ACC112 (cell line): ENCODE data around the gene NFIA.

ENCODE experiments used
- H2AFZ ChIP-seq: fragments of 200-600 bp; sonication (generic); one replicate; pipeline ENCODE4 v1.6.0; 2017; ENCODE audit warnings: antibody characterized with exemption, low read length; ENCODE audit not compliant: unreplicated experiment
- H3K27ac ChIP-seq: fragments of 200-600 bp; sonication (generic); 2 replicates; pipeline ENCODE4 v1.5.1; 2014; ENCODE audit warnings: low read depth, mild to moderate bottlenecking, antibody characterized with exemption, low read length, moderate library complexity
- H3K27me3 ChIP-seq: fragments of 200-600 bp; sonication (generic); 2 replicates; pipeline ENCODE4 v1.6.1; 2014; ENCODE audit warnings: mild to moderate bottlenecking, antibody characterized with exemption, low read length, moderate library complexity, mixed read lengths; ENCODE audit not compliant: insufficient read depth
- H3K36me3 ChIP-seq: fragments of 200-600 bp; sonication (generic); 2 replicates; pipeline ENCODE4 v1.6.1; 2016; ENCODE audit warnings: mild to moderate bottlenecking, antibody characterized with exemption, low read length, moderate library complexity, mixed read lengths; ENCODE audit not compliant: insufficient read depth
- H3K4me1 ChIP-seq: fragments of 200-600 bp; sonication (generic); one replicate; pipeline ENCODE4 v1.6.1; 2016; ENCODE audit warnings: low read length, mixed read lengths; ENCODE audit not compliant: insufficient read depth, unreplicated experiment, control insufficient read depth
- H3K4me3 ChIP-seq: fragments of 200-600 bp; sonication (generic); 2 replicates; pipeline ENCODE4 v1.5.1; 2014; ENCODE audit warnings: mild to moderate bottlenecking, low read depth, low read length
- H3K79me2 ChIP-seq: fragments of 200-600 bp; sonication (generic); one replicate; pipeline ENCODE4 v1.6.0; 2016; ENCODE audit warnings: low read length; ENCODE audit not compliant: control insufficient read depth, unreplicated experiment, insufficient read depth

The NFIA gene

GRCh38 chr1:61285371-61285885 is 203.1 kb downstream of the NFIA start:
- peak overlapping the region; percentile 91 for H3K27ac ChIP-seq
- H2AFZ ChIP-seq, result no peak overlapping the region
- peak overlapping the region; percentile 20; the same call in 1 of the 2 replicates for H3K4me3 ChIP-seq
- no peaks in the 10 kb centered on the region for H3K27me3 ChIP-seq
- peaks cover 51% of the 10 kb centered on the region for H3K4me1 ChIP-seq
- H3K36me3 ChIP-seq, result no peaks in the 10 kb centered on the region
- peaks cover 17% of the 10 kb centered on the region for H3K79me2 ChIP-seq

GRCh38 chr1:61287014-61287413 is 204.7 kb downstream of the NFIA start:
- no peaks in the 10 kb centered on the region for H3K27me3 ChIP-seq
- peaks cover 20% of the 10 kb centered on the region for H3K79me2 ChIP-seq
- no peak overlapping the region for H2AFZ ChIP-seq
- H3K36me3 ChIP-seq, result no peaks in the 10 kb centered on the region
- H3K27ac ChIP-seq, result peak overlapping the region; percentile 91
- peak overlapping the region; percentile 12; the same call in 1 of the 2 replicates for H3K4me3 ChIP-seq
- H3K4me1 ChIP-seq, result peaks cover 51% of the 10 kb centered on the region

- Histone ChIP-seq H3K4me3 (no peak overlapping the region), H3K27ac (peak overlapping the region; percentile 91), H3K4me1 (peaks cover 49% of the 10 kb centered on the region), H3K27me3 (no peaks in the 10 kb centered on the region), H3K79me2 (peaks cover 20% of the 10 kb centered on the region), H2AFZ (no peak overlapping the region), H3K36me3 (no peaks in the 10 kb centered on the region)
Measured at GRCh38 chr1:61287734-61288133, 205.4 kb downstream of the NFIA start.

DNA sequence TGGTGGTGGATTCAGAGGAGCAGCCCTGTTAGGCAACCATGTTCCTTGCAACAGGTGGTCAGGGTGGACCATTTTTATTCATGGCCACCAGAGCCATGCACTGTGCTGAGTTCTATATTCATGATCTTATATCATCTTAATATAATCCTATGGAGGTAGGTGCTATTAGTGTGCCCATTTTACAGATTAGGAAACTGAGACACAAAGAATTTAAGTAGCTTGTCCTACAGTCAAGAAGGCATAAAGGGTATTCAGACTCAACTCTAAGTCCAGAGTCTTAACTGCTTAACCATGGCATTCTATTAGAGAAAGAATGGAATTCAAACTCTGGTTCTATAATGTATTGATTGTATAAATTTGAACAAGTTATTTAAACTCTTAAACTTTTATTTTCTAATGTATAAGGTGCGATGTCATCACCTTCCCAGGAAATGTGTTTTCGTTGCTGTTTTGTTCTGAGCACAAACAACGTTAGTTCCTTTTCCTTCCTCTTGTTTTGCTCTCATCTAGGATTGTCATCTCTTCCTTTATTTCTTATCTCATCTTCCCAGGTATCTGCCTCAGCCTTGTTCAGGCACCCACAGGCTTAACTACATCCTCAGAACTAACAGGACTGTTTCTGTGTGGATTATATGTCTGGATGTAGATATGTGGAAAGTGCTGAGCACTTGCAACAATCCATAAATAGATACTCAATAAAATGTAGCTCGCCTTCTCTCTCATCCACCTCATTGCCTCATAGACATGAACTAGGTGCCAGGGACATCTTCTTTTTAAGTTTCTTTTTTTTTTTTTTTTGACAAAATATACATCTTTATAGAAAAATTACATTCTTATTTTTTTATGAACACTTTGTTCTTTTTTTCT is 207.1 kb downstream of the NFIA start:
- no peaks in the 10 kb centered on the region for H3K27me3 ChIP-seq
- peaks cover 50% of the 10 kb centered on the region for H3K4me1 ChIP-seq
- H3K36me3 ChIP-seq, result no peaks in the 10 kb centered on the region
- peaks cover 20% of the 10 kb centered on the region for H3K79me2 ChIP-seq
- no peak overlapping the region for H3K4me3 ChIP-seq
- H2AFZ ChIP-seq, result no peak overlapping the region
- no peak overlapping the region for H3K27ac ChIP-seq

DNA sequence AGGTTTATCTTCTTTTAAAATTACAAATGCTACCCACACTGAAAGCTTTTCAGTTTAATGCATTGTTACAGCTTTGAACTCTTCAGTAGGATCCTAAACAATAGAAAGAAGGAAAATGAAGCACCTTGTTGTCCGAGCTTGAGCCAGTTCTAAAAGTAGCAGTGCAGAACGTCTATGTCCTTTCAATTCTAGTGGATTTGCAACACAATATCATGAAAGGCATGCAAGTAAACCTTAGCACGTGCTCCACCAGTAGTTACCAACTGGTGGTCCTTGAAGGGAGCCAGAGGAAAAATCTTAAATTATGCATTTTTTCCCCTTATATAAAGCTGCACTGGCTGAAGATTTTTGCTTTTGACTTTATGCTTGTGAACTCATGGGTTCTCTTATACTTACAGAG is 208.2 kb downstream of the NFIA start:
- Histone ChIP-seq H3K36me3 (no peaks in the 10 kb centered on the region), H3K27me3 (no peaks in the 10 kb centered on the region), H2AFZ (no peak overlapping the region), H3K4me1 (peaks cover 40% of the 10 kb centered on the region), H3K27ac (no peak overlapping the region), H3K79me2 (peaks cover 18% of the 10 kb centered on the region), H3K4me3 (no peak overlapping the region)

DNA sequence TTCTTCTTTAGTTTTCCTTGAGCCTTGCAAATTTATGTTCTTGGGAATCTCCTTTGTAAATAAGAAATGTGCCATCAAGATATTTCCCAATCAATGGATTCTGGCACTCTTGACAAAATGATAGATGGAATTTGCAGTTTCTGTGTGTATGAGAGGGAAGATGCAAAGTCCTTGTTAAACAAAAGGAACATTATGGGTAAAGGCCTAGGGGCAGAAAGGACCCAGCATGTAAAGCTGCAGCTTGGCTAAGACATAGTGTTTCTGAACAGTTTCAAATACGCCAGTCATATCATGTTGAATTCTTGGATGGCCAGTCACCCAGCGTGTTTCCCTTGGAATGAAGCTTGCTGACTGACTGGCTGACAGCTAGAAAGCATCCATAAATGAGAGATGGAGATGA is 210.8 kb downstream of the NFIA start:
- H3K27me3 ChIP-seq, result no peaks in the 10 kb centered on the region
- no peaks in the 10 kb centered on the region for H3K36me3 ChIP-seq
- H3K79me2 ChIP-seq, result peaks cover 15% of the 10 kb centered on the region
- no peak overlapping the region for H2AFZ ChIP-seq
- H3K4me3 ChIP-seq, result no peak overlapping the region
- peaks cover 16% of the 10 kb centered on the region for H3K4me1 ChIP-seq
- H3K27ac ChIP-seq, result 0 out of 2 replicates have a peak overlapping the region, but pooled peaks have one; percentile 27

- Histone ChIP-seq H3K36me3 (no peaks in the 10 kb centered on the region), H2AFZ (no peak overlapping the region), H3K4me1 (peaks cover 13% of the 10 kb centered on the region), H3K79me2 (peaks cover 9% of the 10 kb centered on the region), H3K27ac (peak overlapping the region; percentile 27; the same call in 1 of the 2 replicates), H3K27me3 (no peaks in the 10 kb centered on the region), H3K4me3 (no peak overlapping the region)
Measured at GRCh38 chr1:61293986-61294504, 211.7 kb downstream of the NFIA start.

DNA sequence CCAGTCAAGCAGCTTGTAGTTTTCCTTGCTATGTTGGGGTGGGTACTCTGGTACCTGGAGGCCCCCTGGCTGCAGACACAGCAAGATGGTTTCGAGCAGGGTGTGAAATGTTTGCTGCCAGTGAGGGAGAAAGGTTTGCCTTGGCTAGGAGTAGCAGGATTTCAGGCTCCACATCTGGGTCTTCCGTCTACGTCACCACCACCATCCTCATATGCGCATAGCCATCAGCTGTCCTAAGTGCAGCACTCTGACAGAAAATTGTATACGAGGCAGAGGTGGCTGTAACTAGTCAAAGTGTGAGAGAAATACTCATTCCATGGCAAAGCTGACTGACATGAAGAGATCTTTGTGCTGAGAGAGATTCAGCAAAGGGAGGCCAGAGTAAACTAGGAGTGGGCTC is 212.6 kb downstream of the NFIA start:
- Histone ChIP-seq H3K4me3 (no peak overlapping the region), H2AFZ (no peak overlapping the region), H3K79me2 (peaks cover 8% of the 10 kb centered on the region), H3K4me1 (peaks cover 18% of the 10 kb centered on the region), H3K27me3 (no peaks in the 10 kb centered on the region), H3K36me3 (no peaks in the 10 kb centered on the region), H3K27ac (no peak overlapping the region)

DNA sequence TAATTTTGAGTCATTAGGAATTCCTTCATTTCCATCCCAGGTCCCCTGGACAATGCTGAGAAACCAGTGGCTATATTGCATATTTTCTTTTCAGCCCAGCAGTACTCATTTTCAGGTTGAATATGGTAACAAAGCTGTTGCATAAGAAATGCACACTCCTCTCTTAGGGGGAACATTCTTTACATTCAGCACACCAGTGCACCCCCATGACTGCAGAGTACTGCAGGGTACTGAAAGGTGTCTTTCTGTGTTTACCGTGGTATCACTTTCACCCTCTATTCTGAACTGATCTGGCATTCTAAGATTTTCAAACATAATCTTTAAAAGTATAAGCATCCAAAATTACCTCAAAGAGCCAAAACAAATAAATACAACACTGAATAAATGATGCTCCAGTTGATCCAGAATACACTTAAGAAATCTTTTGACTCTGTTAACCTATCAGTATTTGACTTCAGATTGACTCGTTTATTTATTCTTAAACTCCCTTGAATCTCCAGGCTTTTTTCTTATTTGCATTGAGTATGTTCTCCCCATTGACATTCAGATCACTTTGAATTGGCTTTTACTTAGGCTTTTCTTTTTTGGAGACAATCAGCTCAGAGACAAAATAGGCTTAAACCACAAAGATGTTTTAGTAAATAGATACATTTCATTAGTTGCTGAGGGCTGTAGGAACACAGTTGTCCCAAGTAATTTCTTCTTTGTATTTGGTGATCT is 213.6 kb downstream of the NFIA start:
- Histone ChIP-seq H3K36me3 (no peaks in the 10 kb centered on the region), H3K27ac (no peak overlapping the region), H3K4me3 (no peak overlapping the region), H3K79me2 (peaks cover 8% of the 10 kb centered on the region), H3K27me3 (no peaks in the 10 kb centered on the region), H2AFZ (no peak overlapping the region), H3K4me1 (peaks cover 21% of the 10 kb centered on the region)

DNA sequence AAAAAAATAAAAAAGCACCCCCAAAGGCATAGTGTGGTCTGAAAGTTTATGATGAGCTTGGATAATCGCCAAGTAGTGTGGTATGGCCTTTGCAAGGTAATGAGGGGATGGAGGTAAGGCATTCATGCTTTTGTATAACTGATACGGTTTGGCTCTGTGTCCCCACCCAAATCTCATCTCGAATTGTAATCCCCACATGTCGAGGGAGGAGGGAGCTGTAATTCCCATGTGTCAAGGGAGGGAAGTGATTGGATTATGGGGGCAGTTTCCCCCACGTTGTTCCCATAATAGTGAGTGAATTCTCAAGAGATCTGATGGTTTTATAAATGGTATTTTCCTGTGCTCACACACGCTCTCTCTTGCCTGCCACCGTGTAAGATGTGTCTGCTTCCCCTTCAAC is 215.5 kb downstream of the NFIA start:
- Histone ChIP-seq H2AFZ (no peak overlapping the region), H3K27me3 (no peaks in the 10 kb centered on the region), H3K27ac (no peak overlapping the region), H3K36me3 (no peaks in the 10 kb centered on the region), H3K79me2 (peaks cover 6% of the 10 kb centered on the region), H3K4me1 (peaks cover 38% of the 10 kb centered on the region), H3K4me3 (no peak overlapping the region)
